H1 (cell line): ENCODE results near the gene EIF2B1.

Experiments used
- CBX5 ChIP-seq: fragments of 300-800, 300-1000 bp; sonication (generic); IDR thresholded peaks from 2 replicates; pipeline ENCODE4 v1.7.1; 2016; ENCODE audit warnings: antibody characterized with exemption, low read length, low read depth
- EP300 ChIP-seq, 2 experiments: IDR thresholded peaks; 1 replicate in 1 of 2; 2 replicates in 1 of 2; pipeline ENCODE4 v1.6.1; 2011 to 2012; ENCODE audit warnings: low read depth in 2 of 2, low read length in 2 of 2, mild to moderate bottlenecking in 2 of 2, borderline replicate concordance in 1 of 2, inconsistent platforms in 1 of 2, moderate library complexity in 1 of 2
- KDM5A ChIP-seq: fragments of 200-600 bp; IDR thresholded peaks from 2 replicates; pipeline ENCODE4 v1.7.1; 2012; ENCODE audit warnings: mild to moderate bottlenecking, low read length, inconsistent platforms, mixed read lengths
- POLR2A ChIP-seq, 2 experiments: IDR thresholded peaks; 1 replicate in 1 of 2; 2 replicates in 1 of 2; pipeline ENCODE4 v1.6.1; 2011; ENCODE audit warnings: low read depth in 2 of 2, low read length in 2 of 2, mild to moderate bottlenecking in 2 of 2; ENCODE audit errors: control extremely low read depth in 1 of 2
- POLR2AphosphoS5 ChIP-seq: IDR thresholded peaks from 2 replicates; pipeline ENCODE4 v1.6.1; 2011; ENCODE audit warnings: low read depth, low read length
- SP2 ChIP-seq: IDR thresholded peaks from 2 replicates; pipeline ENCODE4 v1.6.1; 2012; ENCODE audit warnings: mild to moderate bottlenecking, low read length, inconsistent platforms
- TAF1 ChIP-seq: IDR thresholded peaks from 2 replicates; pipeline ENCODE4 v1.6.1; 2011; ENCODE audit warnings: mild to moderate bottlenecking, low read depth, low read length
- YY1 ChIP-seq: IDR thresholded peaks from 2 replicates; pipeline ENCODE4 v1.6.1; 2011; ENCODE audit warnings: low read depth, mild to moderate bottlenecking, low read length
- TF ChIP-seq, protein P1 (sequence below), 3 experiments: IDR thresholded peaks; 1 replicate in 2 of 3; 2 replicates in 1 of 3; pipeline versions ENCODE4 v1.5.1 to v1.6.1; 2011; ENCODE audit warnings: low read length in 3 of 3, mild to moderate bottlenecking in 3 of 3, inconsistent platforms in 2 of 3, low read depth in 1 of 3, moderate library complexity in 1 of 3; ENCODE audit not compliant: insufficient read depth in 1 of 3; ENCODE audit errors: control extremely low read depth in 1 of 3

DNA sequence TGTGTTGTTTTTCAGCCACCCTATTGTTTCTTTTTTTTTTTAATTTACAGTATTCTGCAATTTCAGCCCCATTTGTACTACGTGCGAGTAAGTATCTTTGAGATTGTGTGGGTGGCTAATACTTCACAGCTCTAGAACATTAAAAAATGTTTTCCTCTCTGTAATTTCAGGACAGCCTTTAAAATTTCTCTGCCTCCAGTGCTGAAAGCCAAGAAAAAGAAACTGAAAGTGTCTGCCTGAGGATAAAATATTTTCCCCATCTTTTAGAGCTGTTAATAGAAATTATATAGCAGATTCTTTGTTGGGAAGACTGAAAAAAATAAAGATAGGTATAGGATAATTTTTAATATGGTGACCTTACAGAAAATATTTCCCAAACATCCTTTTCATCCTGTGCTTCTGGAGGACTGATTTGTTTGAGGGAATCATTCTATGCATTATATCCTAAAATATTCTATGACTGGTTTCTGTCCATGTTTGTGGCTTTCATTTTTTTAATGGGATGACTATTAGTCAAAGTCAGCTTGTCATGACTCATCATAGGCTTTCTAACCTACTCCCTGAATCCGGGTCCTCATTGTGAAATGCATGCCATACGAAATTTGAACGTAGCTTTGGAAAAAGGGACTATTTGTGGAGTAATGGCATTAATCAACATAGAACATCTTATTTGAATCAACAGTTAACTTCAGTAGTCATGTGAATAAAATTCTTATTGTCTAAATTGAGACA lies 26.7 kb upstream of the EIF2B1 start:
- TF ChIP-seq YY1 (no peak), POLR2AphosphoS5 (no peak), CBX5 (no peak), SP2 (no peak), POLR2A (IDR thresholded peaks at IDR 0.05; ENCODE audit: control extremely low read depth in 1 of 2, low read depth in 2 of 2, low read length in 2 of 2) (no peak), EP300 (IDR thresholded peaks at IDR 0.05; ENCODE audit: borderline replicate concordance in 1 of 2, low read depth in 2 of 2, low read length in 2 of 2) (no peak), TAF1 (no peak), KDM5A (no peak)
- TF ChIP-seq, protein P1, sequence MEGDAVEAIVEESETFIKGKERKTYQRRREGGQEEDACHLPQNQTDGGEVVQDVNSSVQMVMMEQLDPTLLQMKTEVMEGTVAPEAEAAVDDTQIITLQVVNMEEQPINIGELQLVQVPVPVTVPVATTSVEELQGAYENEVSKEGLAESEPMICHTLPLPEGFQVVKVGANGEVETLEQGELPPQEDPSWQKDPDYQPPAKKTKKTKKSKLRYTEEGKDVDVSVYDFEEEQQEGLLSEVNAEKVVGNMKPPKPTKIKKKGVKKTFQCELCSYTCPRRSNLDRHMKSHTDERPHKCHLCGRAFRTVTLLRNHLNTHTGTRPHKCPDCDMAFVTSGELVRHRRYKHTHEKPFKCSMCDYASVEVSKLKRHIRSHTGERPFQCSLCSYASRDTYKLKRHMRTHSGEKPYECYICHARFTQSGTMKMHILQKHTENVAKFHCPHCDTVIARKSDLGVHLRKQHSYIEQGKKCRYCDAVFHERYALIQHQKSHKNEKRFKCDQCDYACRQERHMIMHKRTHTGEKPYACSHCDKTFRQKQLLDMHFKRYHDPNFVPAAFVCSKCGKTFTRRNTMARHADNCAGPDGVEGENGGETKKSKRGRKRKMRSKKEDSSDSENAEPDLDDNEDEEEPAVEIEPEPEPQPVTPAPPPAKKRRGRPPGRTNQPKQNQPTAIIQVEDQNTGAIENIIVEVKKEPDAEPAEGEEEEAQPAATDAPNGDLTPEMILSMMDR (IDR thresholded peaks at IDR 0.05; ENCODE audit: control extremely low read depth in 1 of 3, insufficient read depth in 1 of 3, low read depth in 1 of 3, low read length in 3 of 3) = no peak
